CD4-positive, CD25-positive, alpha-beta regulatory T cell (primary cell): Measurements from ENCODE around the gene FGF12. TPM values are rescaled to one million over a fixed set of nuclear protein-coding genes. Genes with fewer than 3 reads are reported as not detected.

Source experiments
- ATAC-seq, 2 donors: fragments of 150-1000 bp; cut with Tn5 transposase; one replicate each; pipeline ENCODE4 v1.10.0; 2021; ENCODE audit warnings: low read depth in 2 of 2, moderate number of reproducible peaks in 2 of 2, moderate library complexity in 1 of 2
- DNase-seq, 3 donors: peaks; one replicate each; pipeline versions ENCODE4 v3.0.0 to v3.0.0-alpha.2; 2012 to 2022; ENCODE audit warnings: mixed read lengths in 1 of 3
- H3K27ac ChIP-seq: one replicate; pipeline ENCODE4 v1.7.0; 2013; ENCODE audit warnings: mild to moderate bottlenecking, low read length; ENCODE audit not compliant: insufficient read depth, poor library complexity, severe bottlenecking
- H3K27me3 ChIP-seq: one replicate; pipeline ENCODE4 v1.7.0; 2013; ENCODE audit warnings: low read length; ENCODE audit not compliant: control insufficient read depth, insufficient read depth
- H3K36me3 ChIP-seq: one replicate; pipeline ENCODE4 v1.7.0; 2013; ENCODE audit warnings: mild to moderate bottlenecking, low read length, moderate library complexity; ENCODE audit not compliant: control insufficient read depth, insufficient read depth
- H3K4me1 ChIP-seq: 2 replicates; pipeline ENCODE4 v1.7.0; 2013; ENCODE audit warnings: mild to moderate bottlenecking, low read length; ENCODE audit not compliant: insufficient read depth, control insufficient read depth, poor library complexity, severe bottlenecking
- H3K4me3 ChIP-seq: one replicate; pipeline ENCODE4 v1.7.0; 2013; ENCODE audit warnings: low read depth, mild to moderate bottlenecking, low read length, moderate library complexity
- H3K9me3 ChIP-seq, 2 experiments: 1 replicate in 1 of 2; 2 replicates in 1 of 2; pipeline ENCODE4 v1.7.0; 2013; ENCODE audit warnings: low read length in 2 of 2, mild to moderate bottlenecking in 1 of 2, moderate library complexity in 1 of 2; ENCODE audit not compliant: control insufficient read depth in 2 of 2
- H3K27ac Mint-ChIP-seq, 3 donors: one replicate each; pipeline ENCODE4 v1.8.0; 2020 to 2022; ENCODE audit warnings: mild to moderate bottlenecking in 3 of 3, mixed read lengths in 3 of 3, moderate library complexity in 2 of 3
- H3K27me3 Mint-ChIP-seq: one replicate; pipeline ENCODE4 v1.8.0; 2022; ENCODE audit warnings: mild to moderate bottlenecking, mixed read lengths
- H3K36me3 Mint-ChIP-seq: one replicate; pipeline ENCODE4 v1.8.0; 2020; ENCODE audit warnings: mixed read lengths
- H3K4me1 Mint-ChIP-seq, 4 donors: one replicate each; pipeline ENCODE4 v1.8.0; 2020 to 2022; ENCODE audit warnings: mixed read lengths in 4 of 4, mild to moderate bottlenecking in 1 of 4
- H3K4me3 Mint-ChIP-seq, 4 donors: one replicate each; pipeline ENCODE4 v1.8.0; 2020 to 2022; ENCODE audit warnings: mild to moderate bottlenecking in 4 of 4, mixed read lengths in 4 of 4, moderate library complexity in 3 of 4
- H3K9me3 Mint-ChIP-seq, 7 donors: one replicate each; pipeline ENCODE4 v1.8.0; 2020 to 2022; ENCODE audit warnings: mixed read lengths in 7 of 7, mild to moderate bottlenecking in 3 of 7, moderate library complexity in 2 of 7
- polyA plus RNA-seq, 4 donors: library from polyadenylated mRNA; unstranded; fragments of 300-500 nt; fragmentation: Illumina TruSeq; gene quantifications; one replicate each; pipeline ENCODE4 v1.2.3, GENCODE V29; 2021
- total RNA-seq: library from RNA; stranded (reverse); gene quantifications from one replicate; pipeline ENCODE4 v1.2.3, GENCODE V29; 2022

FGF12 gene
- total and polyA plus RNA-seq, 5 donors from 2014 or later = not detected

DNA sequence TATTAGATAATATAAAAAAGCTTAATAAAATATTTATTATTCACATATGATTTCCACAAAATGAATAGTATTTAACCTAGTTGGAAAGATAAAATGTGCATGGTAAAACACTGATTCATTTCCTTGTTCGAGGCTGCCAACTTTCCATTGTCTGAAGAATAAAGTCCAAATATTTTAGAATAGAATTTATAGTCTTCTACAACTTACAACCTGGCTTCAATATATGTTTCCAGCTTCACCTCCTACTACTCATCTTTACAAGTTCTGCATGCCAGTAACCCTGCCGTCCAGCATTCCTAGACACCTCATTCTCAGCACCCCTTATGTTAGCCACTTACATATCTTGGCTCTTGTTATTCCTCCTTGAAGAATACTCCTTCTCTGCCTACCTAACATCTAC lies 244.5 kb downstream of the FGF12 start:
- H3K27ac ChIP-seq = no peak overlapping the region
- H3K9me3 ChIP-seq = no peaks in the 10 kb centered on the region
- no peaks in the 10 kb centered on the region for H3K36me3 Mint-ChIP-seq
- no peak overlapping the region for H3K27ac Mint-ChIP-seq
- peaks cover 0 to 2% (median 0%) of the 10 kb centered on the region in 7 donors for H3K9me3 Mint-ChIP-seq
- ATAC-seq (no peak), DNase-seq (no peak)
- no peaks in the 10 kb centered on the region for H3K36me3 ChIP-seq
- no peak overlapping the region for H3K4me3 ChIP-seq
- H3K4me1 Mint-ChIP-seq = no peaks in the 10 kb centered on the region
- no peak overlapping the region for H3K4me3 Mint-ChIP-seq
- no peaks in the 10 kb centered on the region for H3K27me3 Mint-ChIP-seq
- no peaks in the 10 kb centered on the region for H3K27me3 ChIP-seq
- H3K4me1 ChIP-seq = no peaks in the 10 kb centered on the region

DNA sequence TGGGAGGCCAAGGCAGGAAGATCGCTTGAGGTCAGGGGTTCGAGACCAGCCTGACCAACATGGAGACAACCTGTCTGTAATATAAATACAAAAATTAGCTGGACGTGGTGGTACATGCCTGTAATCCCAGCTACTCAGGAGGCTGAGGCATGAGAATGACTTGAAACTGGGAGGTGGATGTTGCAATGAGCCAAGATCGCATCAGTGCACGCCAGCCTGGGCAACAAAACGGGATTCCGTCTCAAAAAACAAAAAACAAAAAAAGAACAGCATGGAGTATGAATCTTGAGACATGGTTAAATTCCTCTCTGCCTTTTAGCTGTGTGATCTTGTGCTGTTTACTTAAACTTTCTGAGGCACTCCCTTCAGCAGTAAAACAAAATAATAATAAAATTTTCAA lies 244.9 kb downstream of the FGF12 start:
- Histone ChIP-seq H3K4me1 (no peaks in the 10 kb centered on the region), H3K36me3 (no peaks in the 10 kb centered on the region), H3K9me3 (no peaks in the 10 kb centered on the region), H3K27ac (no peak overlapping the region), H3K27me3 (no peaks in the 10 kb centered on the region), H3K4me3 (no peak overlapping the region)
- Mint-ChIP-seq H3K4me1 (no peaks in the 10 kb centered on the region), H3K27ac (no peak overlapping the region), H3K27me3 (no peaks in the 10 kb centered on the region), H3K9me3 (peaks cover 0 to 2% (median 0%) of the 10 kb centered on the region in 7 donors), H3K36me3 (no peaks in the 10 kb centered on the region), H3K4me3 (no peak overlapping the region)
- ATAC-seq (no peak), DNase-seq (no peak)

- Histone ChIP-seq H3K27ac (no peak overlapping the region), H3K4me3 (no peak overlapping the region), H3K27me3 (no peaks in the 10 kb centered on the region), H3K9me3 (no peaks in the 10 kb centered on the region), H3K36me3 (no peaks in the 10 kb centered on the region), H3K4me1 (no peaks in the 10 kb centered on the region)
- Mint-ChIP-seq H3K9me3 (no peaks in the 10 kb centered on the region), H3K4me3 (no peak overlapping the region), H3K36me3 (no peaks in the 10 kb centered on the region), H3K4me1 (no peaks in the 10 kb centered on the region), H3K27me3 (no peaks in the 10 kb centered on the region), H3K27ac (no peak overlapping the region)
- no peak for ATAC-seq
- no peak for DNase-seq
These were observed 245.7 kb downstream of the FGF12 start for GRCh38 chr3:192481638-192482037.

GRCh38 chr3:192467230-192468140 lies 259.9 kb downstream of the FGF12 start:
- no peak overlapping the region for H3K27ac ChIP-seq
- H3K36me3 ChIP-seq = no peaks in the 10 kb centered on the region
- H3K27me3 Mint-ChIP-seq = peaks cover 5% of the 10 kb centered on the region
- no peaks in the 10 kb centered on the region for H3K36me3 Mint-ChIP-seq
- peaks cover 2% of the 10 kb centered on the region for H3K27me3 ChIP-seq
- no peak overlapping the region for H3K27ac Mint-ChIP-seq
- no peaks in the 10 kb centered on the region for H3K9me3 ChIP-seq
- ATAC-seq = peak; percentile 59 to 71
- peak; percentile 7 to 49 (median 25) for DNase-seq
- H3K4me3 Mint-ChIP-seq = no peak overlapping the region
- peaks cover 0 to 2% (median 1%) of the 10 kb centered on the region in 4 donors for H3K4me1 Mint-ChIP-seq
- no peak overlapping the region for H3K4me3 ChIP-seq
- H3K9me3 Mint-ChIP-seq = no peaks in the 10 kb centered on the region
- no peaks in the 10 kb centered on the region for H3K4me1 ChIP-seq

DNA sequence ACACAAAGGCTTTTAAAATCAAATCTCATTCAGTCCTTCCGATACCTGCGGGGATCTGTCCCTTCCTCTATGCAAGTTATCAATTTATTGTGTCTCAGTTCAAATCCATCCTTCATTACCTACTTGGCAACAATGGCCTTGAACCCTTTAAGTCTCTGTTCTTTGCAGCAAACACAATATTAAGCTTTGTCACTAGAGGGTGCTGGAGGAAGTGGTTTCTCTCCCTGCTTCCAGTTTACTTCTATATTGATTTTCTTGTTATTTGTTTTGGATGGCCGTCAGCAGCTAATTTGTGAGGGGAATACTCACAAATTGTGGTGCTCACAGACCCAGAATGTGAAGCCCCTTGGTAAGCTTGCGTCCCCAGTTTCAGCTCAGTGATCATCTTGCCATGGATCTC lies 278.3 kb downstream of the FGF12 start:
- Mint-ChIP-seq H3K36me3 (no peaks in the 10 kb centered on the region), H3K27ac (no peak overlapping the region), H3K4me3 (no peak overlapping the region), H3K9me3 (peaks cover 0 to 1% (median 0%) of the 10 kb centered on the region in 7 donors), H3K4me1 (no peaks in the 10 kb centered on the region), H3K27me3 (peaks cover 7% of the 10 kb centered on the region)
- ATAC-seq (no peak), DNase-seq (no peak)
- Histone ChIP-seq H3K27me3 (peaks cover 2% of the 10 kb centered on the region), H3K4me1 (no peaks in the 10 kb centered on the region), H3K27ac (no peak overlapping the region), H3K9me3 (no peaks in the 10 kb centered on the region), H3K4me3 (no peak overlapping the region), H3K36me3 (no peaks in the 10 kb centered on the region)

DNA sequence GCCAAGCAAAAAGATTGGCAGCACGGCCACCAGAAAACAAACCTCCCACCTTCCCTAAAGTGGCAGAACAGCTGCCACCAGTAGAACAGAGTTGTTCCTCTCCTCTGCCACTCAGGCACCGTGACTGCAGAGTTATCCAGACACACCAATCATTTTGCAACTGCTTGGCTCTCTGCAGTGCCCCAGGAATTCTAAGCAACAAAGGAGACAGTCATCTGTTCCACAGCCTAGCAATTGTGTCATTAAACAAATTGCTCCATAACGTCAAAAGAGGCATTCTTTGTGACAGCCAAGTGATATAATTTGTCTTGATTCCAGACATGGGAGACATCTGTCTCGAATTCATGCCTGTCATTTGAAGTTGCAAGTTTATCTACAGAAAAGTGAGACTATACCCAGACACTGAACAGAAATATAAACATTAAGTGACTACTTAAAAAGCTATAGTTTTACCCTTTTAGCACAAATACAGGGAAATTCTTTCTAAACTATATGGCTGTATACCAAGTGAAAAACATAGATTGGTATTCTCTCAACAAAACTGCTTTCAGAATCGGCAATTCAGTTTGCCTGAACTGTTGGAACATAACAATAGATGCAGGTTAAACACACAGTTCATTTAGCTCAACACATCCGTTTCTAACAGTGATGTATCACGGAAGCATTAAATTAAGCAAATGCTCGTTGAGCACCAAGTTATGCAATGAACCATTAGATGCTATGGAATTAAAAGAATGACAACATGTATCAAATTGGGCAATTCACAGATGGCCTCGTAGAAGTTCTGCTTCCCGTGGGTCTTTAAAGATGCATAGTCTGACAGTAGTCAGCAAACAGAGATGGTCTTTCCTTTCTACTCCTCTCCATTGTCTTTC lies 281.3 kb downstream of the FGF12 start:
- H3K4me1 ChIP-seq = no peaks in the 10 kb centered on the region
- Mint-ChIP-seq H3K9me3 (no peaks in the 10 kb centered on the region), H3K27ac (peak overlapping the region in 1 of 3 donors; percentile 9), H3K36me3 (no peaks in the 10 kb centered on the region), H3K4me1 (no peaks in the 10 kb centered on the region), H3K4me3 (no peak overlapping the region), H3K27me3 (peaks cover 10% of the 10 kb centered on the region)
- H3K27ac ChIP-seq = no peak overlapping the region
- H3K36me3 ChIP-seq = no peaks in the 10 kb centered on the region
- H3K9me3 ChIP-seq = no peaks in the 10 kb centered on the region
- no peak for DNase-seq
- H3K27me3 ChIP-seq = peaks cover 2% of the 10 kb centered on the region
- no peak overlapping the region for H3K4me3 ChIP-seq
- no peak for ATAC-seq

- no peak overlapping the region for H3K4me3 ChIP-seq
- Mint-ChIP-seq H3K9me3 (no peaks in the 10 kb centered on the region), H3K36me3 (no peaks in the 10 kb centered on the region), H3K27ac (no peak overlapping the region), H3K4me3 (no peak overlapping the region), H3K27me3 (peaks cover 10% of the 10 kb centered on the region), H3K4me1 (no peaks in the 10 kb centered on the region)
- no peaks in the 10 kb centered on the region for H3K36me3 ChIP-seq
- no peak for ATAC-seq
- H3K27ac ChIP-seq = no peak overlapping the region
- peaks cover 2% of the 10 kb centered on the region for H3K27me3 ChIP-seq
- DNase-seq = no peak
- no peaks in the 10 kb centered on the region for H3K9me3 ChIP-seq
- H3K4me1 ChIP-seq = no peaks in the 10 kb centered on the region
These were observed 282.6 kb downstream of the FGF12 start for GRCh38 chr3:192444791-192445106.
